HL-60 (cell line): Measurements from ENCODE around the gene MGAT5B.

Experiments used
- DNase-seq, 2 experiments: peaks; one replicate each; pipeline ENCODE4 v3.0.0-alpha.2; 2010 to 2020; ENCODE audit warnings: low read depth in 1 of 2, low spot score in 1 of 2
- H3K27ac ChIP-seq: fragments of 250-450 bp; sonication (Bioruptor Pico); replicated peaks from 2 replicates; pipeline ENCODE4 v1.5.1; 2020; ENCODE audit warnings: mild to moderate bottlenecking, moderate library complexity
- H3K27me3 ChIP-seq: fragments of 250-450 bp; sonication (Bioruptor Pico); 2 replicates; pipeline ENCODE4 v1.5.1; 2021; ENCODE audit warnings: mild to moderate bottlenecking, moderate library complexity; ENCODE audit not compliant: insufficient read depth, poor library complexity, severe bottlenecking
- H3K4me3 ChIP-seq: replicated peaks from 2 replicates; pipeline ENCODE4 v1.5.1; 2011; ENCODE audit warnings: mild to moderate bottlenecking, control low read depth, low read length; ENCODE audit not compliant: insufficient read depth
- CTCF ChIP-seq: IDR thresholded peaks from one replicate; pipeline ENCODE4 v1.5.1; 2011; ENCODE audit warnings: low read length, control low read depth, inconsistent platforms; ENCODE audit not compliant: insufficient read depth
- GABPA ChIP-seq: IDR thresholded peaks from 2 replicates; pipeline ENCODE4 v1.6.1; 2012; ENCODE audit warnings: low read depth
- POLR2AphosphoS5 ChIP-seq: IDR thresholded peaks from 2 replicates; pipeline ENCODE4 v1.6.1; 2012; ENCODE audit warnings: low read depth
- REST ChIP-seq: IDR thresholded peaks from 2 replicates; pipeline ENCODE4 v1.6.1; 2012; ENCODE audit warnings: low read depth; ENCODE audit not compliant: insufficient replicate concordance
- SPI1 ChIP-seq: IDR thresholded peaks from 2 replicates; pipeline ENCODE4 v1.6.1; 2012; ENCODE audit warnings: low read depth, mild to moderate bottlenecking, borderline replicate concordance

The MGAT5B gene

GRCh38 chr17:76852843-76853242 is 15.4 kb upstream of the MGAT5B start:
- no peak overlapping the region for H3K27ac ChIP-seq
- TF ChIP-seq POLR2AphosphoS5 (no peak), GABPA (no peak), CTCF (no peak), REST (no peak), SPI1 (no peak)
- DNase-seq, result no peak
- no peaks in the 10 kb centered on the region for H3K27me3 ChIP-seq
- H3K4me3 ChIP-seq, result no peak overlapping the region

- Histone ChIP-seq H3K27me3 (no peaks in the 10 kb centered on the region), H3K27ac (no peak overlapping the region), H3K4me3 (no peak overlapping the region)
- TF ChIP-seq GABPA, result no peak
- no peak for TF ChIP-seq REST
- TF ChIP-seq SPI1, result no peak
- TF ChIP-seq POLR2AphosphoS5, result no peak
- no peak for TF ChIP-seq CTCF
- no peak for DNase-seq
Measured at GRCh38 chr17:76855105-76855504, 13.1 kb upstream of the MGAT5B start.

GRCh38 chr17:76862079-76862478 is 6.1 kb upstream of the MGAT5B start:
- H3K27ac ChIP-seq, result no peak overlapping the region
- TF ChIP-seq POLR2AphosphoS5, result no peak
- no peak for TF ChIP-seq GABPA
- no peak for TF ChIP-seq REST
- no peak for TF ChIP-seq SPI1
- H3K27me3 ChIP-seq, result no peaks in the 10 kb centered on the region
- no peak overlapping the region for H3K4me3 ChIP-seq
- DNase-seq, result no peak
